Smooth muscle cell (in vitro differentiated cells): ENCODE data around the gene MRPL17. TPM values are rescaled to one million over a fixed set of nuclear protein-coding genes. Genes with fewer than 3 reads are reported as not detected.

Source experiments
- DNase-seq: peaks from one replicate; lab custom pipeline; 2025; ENCODE audit not compliant: unreplicated experiment; lab: John Stamatoyannopoulos, UW
- H2AFZ ChIP-seq: fragments of 200-600 bp; sonication (generic); 2 replicates; pipeline ENCODE4 v1.6.0; 2016; ENCODE audit warnings: antibody characterized with exemption, low read depth, mild to moderate bottlenecking
- H3F3A ChIP-seq: fragments of 200-600 bp; sonication (generic); 2 replicates; pipeline ENCODE4 v1.6.0; 2017; ENCODE audit warnings: antibody characterized with exemption, low read depth
- H3K27ac ChIP-seq: fragments of 200-600 bp; sonication (generic); 2 replicates; pipeline ENCODE4 v1.5.1; 2016; ENCODE audit warnings: low read depth, mild to moderate bottlenecking
- H3K27me3 ChIP-seq: fragments of 200-600 bp; sonication (generic); 2 replicates; pipeline ENCODE4 v1.6.1; 2016; ENCODE audit warnings: low read depth, mild to moderate bottlenecking
- H3K36me3 ChIP-seq: fragments of 200-600 bp; sonication (generic); 2 replicates; pipeline ENCODE4 v1.5.1; 2016; ENCODE audit warnings: low read depth
- H3K4me1 ChIP-seq: fragments of 200-600 bp; sonication (generic); 2 replicates; pipeline ENCODE4 v1.5.1; 2016; ENCODE audit warnings: low read depth
- H3K4me2 ChIP-seq: fragments of 200-600 bp; sonication (generic); 2 replicates; pipeline ENCODE4 v1.6.0; 2016; ENCODE audit warnings: mild to moderate bottlenecking
- H3K4me3 ChIP-seq: fragments of 200-600 bp; sonication (generic); 2 replicates; pipeline ENCODE4 v1.5.1; 2016; ENCODE audit warnings: mild to moderate bottlenecking
- H3K79me2 ChIP-seq: fragments of 200-600 bp; sonication (generic); 2 replicates; pipeline ENCODE4 v1.6.0; 2016; ENCODE audit warnings: low read depth, mild to moderate bottlenecking
- H3K9ac ChIP-seq: fragments of 200-600 bp; sonication (generic); 2 replicates; pipeline ENCODE4 v1.6.0; 2016; ENCODE audit warnings: low read depth
- H3K9me3 ChIP-seq: fragments of 200-600 bp; sonication (generic); replicated peaks from 2 replicates; pipeline ENCODE4 v1.5.1; 2016; ENCODE audit warnings: low read depth
- H4K20me1 ChIP-seq: fragments of 200-600 bp; sonication (generic); 2 replicates; pipeline ENCODE4 v1.6.0; 2016; ENCODE audit warnings: low read depth
- WGBS: methylation state at CpG from one replicate; pipeline ENCODE4 v1.1.7; 2016; ENCODE audit warnings: low lambda C conversion rate; 5-methylcytosine and 5-hydroxymethylcytosine counted together
- polyA plus RNA-seq: library from polyadenylated mRNA; unstranded; fragments of >200 nt; fragmentation: Nextera tagmentation; extraction: Ambion mirVana; gene quantifications from 2 replicates; pipeline ENCODE4 v1.2.1, GENCODE V29; 2016
- total RNA-seq: library from RNA; depleted of rRNA; stranded (reverse); fragments of >200 nt; gene quantifications from 2 replicates; pipeline ENCODE4 v1.2.3, GENCODE V29; 2014
- TF ChIP-seq, protein P1 (sequence below): fragments of 200-600 bp; sonication (generic); IDR thresholded peaks from 2 replicates; pipeline ENCODE4 v1.5.1; 2017; ENCODE audit warnings: borderline replicate concordance, mild to moderate bottlenecking, antibody characterized with exemption; ENCODE audit not compliant: insufficient read depth, poor library complexity, severe bottlenecking

Gene MRPL17
- total and polyA plus RNA-seq, 2 experiments from 2014 or later = 77.4 to 132 TPM

GRCh38 chr11:6636480-6636879, 46.7 kb downstream of the MRPL17 start:
- Histone ChIP-seq H3K79me2 (peaks cover 15% of the 10 kb centered on the region), H4K20me1 (peaks cover 50% of the 10 kb centered on the region), H3K36me3 (no peaks in the 10 kb centered on the region), H3F3A (no peaks in the 10 kb centered on the region), H3K27ac (no peak overlapping the region), H3K4me2 (no peak overlapping the region), H3K27me3 (no peaks in the 10 kb centered on the region), H3K4me1 (no peaks in the 10 kb centered on the region), H3K9ac (no peak overlapping the region), H3K9me3 (no peaks in the 10 kb centered on the region), H2AFZ (no peak overlapping the region), H3K4me3 (no peak overlapping the region)
- TF ChIP-seq, protein P1, sequence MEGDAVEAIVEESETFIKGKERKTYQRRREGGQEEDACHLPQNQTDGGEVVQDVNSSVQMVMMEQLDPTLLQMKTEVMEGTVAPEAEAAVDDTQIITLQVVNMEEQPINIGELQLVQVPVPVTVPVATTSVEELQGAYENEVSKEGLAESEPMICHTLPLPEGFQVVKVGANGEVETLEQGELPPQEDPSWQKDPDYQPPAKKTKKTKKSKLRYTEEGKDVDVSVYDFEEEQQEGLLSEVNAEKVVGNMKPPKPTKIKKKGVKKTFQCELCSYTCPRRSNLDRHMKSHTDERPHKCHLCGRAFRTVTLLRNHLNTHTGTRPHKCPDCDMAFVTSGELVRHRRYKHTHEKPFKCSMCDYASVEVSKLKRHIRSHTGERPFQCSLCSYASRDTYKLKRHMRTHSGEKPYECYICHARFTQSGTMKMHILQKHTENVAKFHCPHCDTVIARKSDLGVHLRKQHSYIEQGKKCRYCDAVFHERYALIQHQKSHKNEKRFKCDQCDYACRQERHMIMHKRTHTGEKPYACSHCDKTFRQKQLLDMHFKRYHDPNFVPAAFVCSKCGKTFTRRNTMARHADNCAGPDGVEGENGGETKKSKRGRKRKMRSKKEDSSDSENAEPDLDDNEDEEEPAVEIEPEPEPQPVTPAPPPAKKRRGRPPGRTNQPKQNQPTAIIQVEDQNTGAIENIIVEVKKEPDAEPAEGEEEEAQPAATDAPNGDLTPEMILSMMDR = no peak
- DNase-seq = no peak
- 70% methylated on average over 3 of the region's 3 CpGs for WGBS

GRCh38 chr11:6635082-6635932, 47.8 kb downstream of the MRPL17 start:
- TF ChIP-seq, protein P1 = no peak
- H2AFZ ChIP-seq = no peak overlapping the region
- H3K27me3 ChIP-seq = no peaks in the 10 kb centered on the region
- H3K4me1 ChIP-seq = no peaks in the 10 kb centered on the region
- peaks cover 15% of the 10 kb centered on the region for H3K79me2 ChIP-seq
- no peaks in the 10 kb centered on the region for H3F3A ChIP-seq
- no peak overlapping the region for H3K27ac ChIP-seq
- H3K4me3 ChIP-seq = no peak overlapping the region
- H4K20me1 ChIP-seq = peaks cover 45% of the 10 kb centered on the region
- H3K4me2 ChIP-seq = no peak overlapping the region
- H3K9ac ChIP-seq = no peak overlapping the region
- H3K9me3 ChIP-seq = no peaks in the 10 kb centered on the region
- WGBS = 74% methylated on average over 10 of the region's 10 CpGs
- DNase-seq = no peak
- H3K36me3 ChIP-seq = no peaks in the 10 kb centered on the region

DNA sequence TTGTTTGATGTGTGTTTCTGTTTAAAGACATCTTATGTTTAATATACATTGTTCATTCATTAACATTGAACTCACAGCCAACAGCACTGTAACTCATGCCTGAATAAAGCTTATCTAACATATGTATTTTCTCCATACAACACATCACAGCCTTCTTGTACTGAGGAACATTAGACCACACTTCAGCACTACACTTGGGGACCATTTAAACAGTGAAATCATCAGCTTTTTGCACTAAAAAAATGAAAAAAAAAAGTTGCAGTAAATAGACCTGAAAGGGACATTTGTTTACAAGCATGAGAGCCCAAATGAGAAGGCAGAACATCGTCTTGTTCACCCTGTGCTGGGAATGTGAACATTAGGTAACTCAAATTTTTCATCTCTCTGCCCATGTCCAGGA, 48.6 kb downstream of the MRPL17 start:
- TF ChIP-seq, protein P1 = no peak
- no peaks in the 10 kb centered on the region for H3K4me1 ChIP-seq
- H3K4me2 ChIP-seq = no peak overlapping the region
- DNase-seq = no peak
- H3K27ac ChIP-seq = no peak overlapping the region
- no peak overlapping the region for H2AFZ ChIP-seq
- no peaks in the 10 kb centered on the region for H3K27me3 ChIP-seq
- H3K9ac ChIP-seq = no peak overlapping the region
- H4K20me1 ChIP-seq = peaks cover 37% of the 10 kb centered on the region
- no peaks in the 10 kb centered on the region for H3F3A ChIP-seq
- H3K9me3 ChIP-seq = no peaks in the 10 kb centered on the region
- no peak overlapping the region for H3K4me3 ChIP-seq
- peaks cover 15% of the 10 kb centered on the region for H3K79me2 ChIP-seq
- no peaks in the 10 kb centered on the region for H3K36me3 ChIP-seq
- WGBS = 86% methylated on average over 1 of the region's 1 CpG
